CD4-positive, alpha-beta T cell treated with Interferon gamma for 1 hour (primary cell): Measurements from ENCODE around the gene DBT.

Source experiments
- DNase-seq: peaks from one replicate; pipeline ENCODE4 v3.0.0-alpha.2; 2020

The DBT gene

GRCh38 chr1:100184536-100184935, 65.1 kb downstream of the DBT start:
- DNase-seq: peak; percentile 16

GRCh38 chr1:100183370-100183769, 66.3 kb downstream of the DBT start:
- no peak for DNase-seq

DNA sequence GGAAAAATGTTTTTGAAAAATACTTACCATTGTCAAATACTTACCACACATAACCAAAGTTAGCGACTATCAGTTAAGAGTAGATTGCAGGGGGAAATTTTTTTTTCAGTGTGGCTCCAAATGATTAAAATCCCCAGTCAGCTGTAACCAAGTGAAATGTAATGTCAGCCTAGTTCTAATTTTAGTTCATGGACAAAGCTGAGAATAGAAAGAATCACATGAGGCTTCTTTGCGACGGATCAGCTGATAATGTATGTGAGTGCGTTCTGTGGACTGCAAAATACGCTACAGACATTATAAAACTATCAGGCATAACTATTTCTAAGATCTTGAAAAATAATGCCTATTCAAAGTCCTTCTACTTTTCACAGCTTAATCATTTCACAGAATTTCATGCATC, 71.5 kb downstream of the DBT start, which contains the start of gene LRRC39:
TSS of gene LRRC39 (minus strand) at position 166 of the 400 bp plus-strand sequence. CDS start 9,740 bp downstream, outside the sequence.
- no peak for DNase-seq

- no peak for DNase-seq
Measured at GRCh38 chr1:100177295-100178041, 72.2 kb downstream of the DBT start.

- DNase-seq: no peak
Measured at GRCh38 chr1:100168051-100168450, 81.6 kb downstream of the DBT start.

DNA sequence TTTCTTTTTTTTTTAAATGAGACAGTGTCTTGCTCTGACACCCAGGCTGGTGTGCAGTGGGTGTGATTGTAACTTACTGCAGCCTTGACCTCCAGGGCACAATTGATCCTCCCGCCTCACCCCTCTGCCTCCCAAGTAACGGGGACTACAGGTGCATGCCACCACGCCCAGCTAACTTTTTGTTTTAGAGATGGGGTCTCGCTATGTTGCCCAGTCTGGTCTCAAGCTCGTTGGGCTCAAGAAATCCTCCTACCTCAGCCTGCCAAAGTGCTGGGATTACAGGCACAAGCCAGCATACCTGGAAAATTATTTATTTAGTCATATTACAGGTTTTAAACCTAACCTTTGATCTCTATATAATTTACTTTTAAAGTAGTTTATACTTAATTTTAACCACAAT, 84.9 kb downstream of the DBT start:
- no peak for DNase-seq

- DNase-seq: no peak
Measured at GRCh38 chr1:100164216-100164615, 85.4 kb downstream of the DBT start.

DNA sequence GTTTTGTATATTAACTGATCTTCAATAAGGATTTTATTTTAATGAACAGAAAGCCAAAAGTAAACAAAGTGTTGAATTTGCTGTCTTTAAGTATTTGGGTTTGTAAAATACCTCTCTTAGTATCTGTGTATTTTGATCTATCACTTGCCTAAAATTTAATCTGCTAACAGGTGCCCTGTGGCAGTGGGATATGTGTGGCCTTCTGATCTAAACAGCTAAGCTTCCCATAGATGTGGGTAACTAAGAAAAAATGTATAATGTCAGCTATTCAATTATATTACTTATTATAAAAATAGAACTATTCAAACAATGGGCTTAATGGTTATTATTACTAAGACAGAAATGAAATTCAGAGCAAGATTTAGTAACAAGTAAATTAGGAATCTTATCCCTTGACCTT, 86.8 kb downstream of the DBT start:
- no peak for DNase-seq

DNA sequence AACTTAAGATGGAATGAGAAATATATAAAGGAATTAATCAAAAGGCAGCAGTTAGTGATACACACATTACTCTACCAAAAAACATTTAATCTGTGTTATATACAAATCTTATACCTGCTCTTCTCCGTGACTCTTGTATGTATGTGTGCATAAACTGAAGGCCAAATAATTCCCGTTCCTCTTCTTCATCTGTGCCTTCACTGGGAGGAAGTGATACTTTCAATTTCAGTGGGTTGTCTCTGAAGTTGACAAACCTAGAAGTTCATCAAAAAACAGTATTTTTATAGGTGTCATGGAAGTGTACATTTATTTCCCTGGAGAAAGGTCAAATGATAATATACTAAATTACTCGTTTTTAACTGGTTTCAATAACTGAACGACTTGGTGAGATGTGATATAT, 97.4 kb downstream of the DBT start:
- no peak for DNase-seq

DNA sequence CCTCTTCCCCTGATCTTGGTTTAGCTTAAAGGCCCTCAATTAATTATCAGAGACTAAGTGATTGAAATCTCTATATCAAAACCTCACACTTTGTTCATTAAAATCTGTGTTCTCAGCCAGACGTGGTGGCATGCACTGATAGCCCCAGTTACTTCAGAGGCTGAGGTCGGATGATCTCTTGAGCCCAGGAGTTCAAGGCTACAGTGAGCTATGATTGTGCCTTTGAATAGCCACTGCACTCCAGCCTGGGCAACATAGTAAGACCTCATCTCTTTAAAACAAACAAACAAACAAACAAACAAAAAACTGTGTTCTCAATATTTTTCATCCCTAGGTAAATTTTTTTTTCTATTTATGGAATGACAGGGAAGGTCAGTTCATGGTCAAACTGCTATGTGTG, 98.0 kb downstream of the DBT start:
- DNase-seq: no peak

DNA sequence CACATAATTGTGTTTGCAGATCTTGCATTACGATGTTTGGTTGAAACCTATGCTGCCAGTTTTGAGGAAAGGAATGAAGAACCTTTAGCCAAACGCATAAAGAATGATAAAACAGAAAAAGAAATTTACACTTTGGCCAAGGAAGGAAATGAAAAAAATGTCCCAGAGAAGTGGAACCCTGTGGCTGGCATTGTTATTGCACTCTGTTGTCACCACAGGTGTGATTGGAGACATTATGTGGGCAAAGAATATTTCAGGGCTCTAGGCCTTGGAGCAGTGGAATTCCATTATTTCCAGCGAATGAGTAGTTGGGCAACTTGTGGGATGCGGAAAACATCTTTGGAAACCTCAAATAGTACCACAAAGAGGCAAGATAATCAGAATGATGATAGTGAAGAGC, 101.8 kb downstream of the DBT start:
- no peak for DNase-seq

GRCh38 chr1:100146958-100147357, 102.7 kb downstream of the DBT start:
- DNase-seq: no peak

- no peak for DNase-seq
Measured at GRCh38 chr1:100145116-100145515, 104.5 kb downstream of the DBT start.

GRCh38 chr1:100142343-100142742, 107.3 kb downstream of the DBT start:
- DNase-seq: no peak

DNA sequence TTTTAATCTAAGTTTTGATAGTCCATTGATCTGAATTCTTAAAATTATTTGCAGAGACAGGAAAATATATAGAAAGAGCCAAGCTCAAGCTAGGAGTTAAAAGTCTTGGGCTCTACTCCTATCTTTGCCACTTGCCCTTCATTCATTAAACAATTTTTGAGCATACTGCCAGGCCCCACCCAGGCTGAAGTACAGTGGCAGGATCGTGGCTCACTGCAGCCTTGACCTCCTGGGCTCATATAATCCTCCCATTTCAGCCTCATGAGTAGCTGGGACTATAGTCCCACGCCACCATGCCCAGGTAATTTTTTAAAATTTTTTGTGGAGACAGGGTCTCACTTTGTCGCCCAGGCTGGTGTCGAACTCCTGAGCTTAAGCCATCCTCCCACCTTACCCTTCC, 108.4 kb downstream of the DBT start:
- DNase-seq: no peak

- no peak for DNase-seq
Measured at GRCh38 chr1:100137602-100138001, 112.0 kb downstream of the DBT start.
